ENCODE data around the gene HAPLN1.
A peak's percentile ranks its signal among the peaks of the same experiment; 100 is the strongest.
"Not testable (repeated sequence)": the region's sequence is repeated elsewhere in the genome, so short reads cannot be mapped to it uniquely, and the experiment has no call there.

The HAPLN1 gene

GRCh38 chr5:83720836-83721537 is at the start of gene HAPLN1:
TSS of gene HAPLN1 (minus strand) at chr5:83720855. CDS start at chr5:83673523, 47,332 bp downstream.
- DNase-seq = peak in 2 of 10 donors; percentile 46 to 67
- intact Hi-C loops (cut with DNase I) = loop anchor here (5.0 kb wide), 1 partner anchor 656 kb away; no protein-coding TSS in a partner anchor

DNA sequence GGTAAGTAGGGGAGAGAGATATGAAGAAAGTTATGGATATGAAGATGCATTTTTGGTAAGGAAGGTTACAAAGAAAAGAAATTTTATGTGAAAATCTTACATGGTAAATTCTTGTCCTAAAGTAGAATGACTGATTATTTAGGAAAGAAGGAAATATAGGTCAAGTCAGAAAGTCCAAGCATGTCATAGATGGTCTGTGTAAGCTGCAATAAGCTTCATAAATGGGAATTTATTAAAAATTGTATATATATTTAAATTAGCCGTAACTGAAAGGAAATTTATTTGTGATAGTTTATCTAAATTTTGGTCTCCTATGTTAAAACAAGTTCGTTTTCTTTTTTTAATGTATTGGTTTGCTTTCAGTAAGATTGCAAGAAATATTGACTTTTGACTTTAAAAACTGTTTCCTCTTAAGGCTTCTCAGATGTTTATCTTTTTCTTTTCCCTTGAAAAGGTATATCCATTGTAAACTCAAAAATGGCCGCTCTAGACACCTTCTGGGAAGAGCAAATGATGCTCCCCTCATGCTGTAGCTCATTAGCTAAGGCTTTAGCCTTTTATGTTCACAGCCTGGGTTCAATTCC is 46.8 kb upstream of the HAPLN1 start:
- intact Hi-C loops (cut with DNase I) = no loop called here
- DNase-seq = no peak

DNA sequence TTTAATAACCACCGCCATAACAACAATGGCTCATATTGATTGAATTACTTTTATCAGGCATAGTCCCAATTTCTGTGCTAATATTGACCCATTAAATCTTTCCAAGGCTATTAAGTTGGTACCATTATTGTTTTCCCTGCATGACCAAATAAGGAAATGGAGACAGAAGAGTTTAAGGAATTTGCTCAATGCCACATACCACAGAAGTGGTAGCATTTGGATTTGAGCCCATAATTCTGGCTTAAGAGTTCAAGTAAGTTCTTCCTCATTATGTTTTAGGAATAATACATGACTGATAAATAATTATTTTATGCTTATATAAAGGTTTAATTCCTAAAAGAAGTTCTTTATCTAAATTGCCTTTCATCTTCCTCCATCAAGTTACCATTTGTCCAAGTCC is 43.4 kb upstream of the HAPLN1 start:
- intact Hi-C loops (cut with DNase I) = no loop called here
- no peak for DNase-seq

- no peak for DNase-seq
- intact Hi-C loops (cut with DNase I) = no loop called here
Measured at GRCh38 chr5:83760579-83760978, 39.9 kb upstream of the HAPLN1 start.

- intact Hi-C loops (cut with DNase I) = no loop called here
- no peak for DNase-seq
Measured at GRCh38 chr5:83752700-83753099, 32.0 kb upstream of the HAPLN1 start.

DNA sequence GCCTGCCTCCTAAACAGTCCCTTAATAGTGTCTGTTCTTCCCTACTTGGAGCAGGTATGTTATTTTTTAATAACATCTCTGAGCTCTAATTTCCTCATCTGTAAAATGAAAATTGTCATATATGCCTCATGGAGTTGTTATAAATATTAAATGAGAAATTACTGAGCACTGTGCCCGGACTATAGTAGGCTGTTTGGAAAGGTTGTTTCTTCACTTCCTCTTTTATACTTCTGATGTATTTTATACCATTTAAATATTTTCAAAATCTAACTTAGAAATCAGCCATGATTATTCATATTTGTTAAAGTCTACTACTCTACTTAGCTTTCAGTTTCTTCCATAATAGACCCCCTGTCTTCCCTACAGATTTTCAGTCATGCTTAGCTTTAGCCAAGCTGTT is 30.5 kb upstream of the HAPLN1 start:
- no peak for DNase-seq
- intact Hi-C loops (cut with DNase I) = no loop called here

GRCh38 chr5:83750749-83751148 is 30.1 kb upstream of the HAPLN1 start:
- DNase-seq = no peak

DNA sequence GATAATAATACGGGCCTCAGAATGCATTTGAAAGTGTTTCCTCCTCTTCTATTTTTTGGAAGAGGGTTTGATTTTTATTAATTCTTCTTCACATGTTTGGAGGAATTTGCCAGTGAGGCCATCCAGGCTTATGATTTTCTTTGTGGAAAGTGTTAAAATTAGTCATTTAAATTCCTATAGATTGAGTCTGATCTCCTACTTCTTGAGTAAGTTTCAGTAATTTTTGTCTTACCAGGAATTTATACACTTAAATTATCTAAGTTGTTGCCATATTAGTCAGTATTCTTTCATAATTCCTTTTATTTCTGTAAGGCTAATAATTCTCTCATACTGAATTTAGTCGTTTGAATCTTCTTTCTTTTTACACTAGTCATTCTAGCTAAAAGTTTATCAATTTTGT is 25.2 kb upstream of the HAPLN1 start:
- intact Hi-C loops (cut with DNase I) = no loop called here
- DNase-seq = no peak

More at GRCh38 chr5:83750749-83751148, 30.1 kb upstream of the HAPLN1 start:
- intact Hi-C loops (cut with DNase I) = no loop called here

GRCh38 chr5:83744821-83745220 is 24.2 kb upstream of the HAPLN1 start:
- intact Hi-C loops (cut with DNase I) = no loop called here
- DNase-seq = no peak

- intact Hi-C loops (cut with DNase I) = no loop called here
- no peak for DNase-seq
Measured at GRCh38 chr5:83742089-83742488, 21.4 kb upstream of the HAPLN1 start.

GRCh38 chr5:83741571-83741970 is 20.9 kb upstream of the HAPLN1 start:
- DNase-seq = no peak
- intact Hi-C loops (cut with DNase I) = no loop called here

- intact Hi-C loops (cut with DNase I) = no loop called here
- no peak for DNase-seq
Measured at GRCh38 chr5:83740741-83741140, 20.1 kb upstream of the HAPLN1 start.

GRCh38 chr5:83736169-83736568 is 15.5 kb upstream of the HAPLN1 start:
- intact Hi-C loops (cut with DNase I); DNase-seq: not testable (repeated sequence)

GRCh38 chr5:83735058-83735457 is 14.4 kb upstream of the HAPLN1 start:
- DNase-seq = peak in 1 of 10 donors; percentile 15
- intact Hi-C loops (cut with DNase I) = not testable (repeated sequence)

GRCh38 chr5:83731638-83732037 is 11.0 kb upstream of the HAPLN1 start:
- DNase-seq = no peak
- intact Hi-C loops (cut with DNase I) = no loop called here

DNA sequence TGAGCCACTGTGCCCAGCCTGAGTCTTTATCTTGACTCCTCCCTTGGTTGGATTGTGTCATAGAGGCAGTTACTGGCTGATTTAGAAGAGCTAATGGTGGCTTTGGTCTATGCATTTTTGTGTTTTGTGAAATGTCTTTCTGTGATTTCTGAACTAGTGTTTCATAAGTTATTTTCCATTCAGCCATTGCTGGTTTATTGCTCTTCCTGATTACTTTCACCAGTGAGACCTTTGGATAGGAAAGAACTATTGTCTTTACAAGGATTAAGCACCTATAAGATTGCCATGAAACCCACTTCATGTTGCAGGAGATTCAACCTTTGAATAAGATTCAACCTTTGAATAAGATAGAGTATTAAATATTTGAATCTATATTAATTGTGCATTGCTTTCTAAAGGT is 8.7 kb upstream of the HAPLN1 start:
- DNase-seq = no peak
- intact Hi-C loops (cut with DNase I) = no loop called here

DNA sequence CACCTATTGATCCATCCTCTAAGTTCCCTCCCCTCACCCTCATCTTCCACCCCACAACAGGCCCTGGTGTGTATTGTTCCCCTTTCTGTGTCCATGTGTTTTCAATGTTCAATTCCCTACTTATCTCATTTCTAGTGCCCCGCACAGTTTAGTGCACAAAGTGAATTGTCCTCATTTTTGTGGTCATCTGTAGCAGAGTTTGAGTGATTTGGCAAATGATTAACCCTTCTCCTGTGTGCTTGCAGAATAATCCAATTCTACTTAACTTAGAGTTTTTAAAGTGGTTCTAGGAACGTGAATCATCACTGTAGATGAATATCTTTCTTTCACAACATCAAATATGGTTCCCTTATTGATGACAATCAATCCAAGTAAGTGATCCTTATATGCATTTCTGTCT is 6.3 kb upstream of the HAPLN1 start:
- intact Hi-C loops (cut with DNase I) = no loop called here
- DNase-seq = no peak

DNA sequence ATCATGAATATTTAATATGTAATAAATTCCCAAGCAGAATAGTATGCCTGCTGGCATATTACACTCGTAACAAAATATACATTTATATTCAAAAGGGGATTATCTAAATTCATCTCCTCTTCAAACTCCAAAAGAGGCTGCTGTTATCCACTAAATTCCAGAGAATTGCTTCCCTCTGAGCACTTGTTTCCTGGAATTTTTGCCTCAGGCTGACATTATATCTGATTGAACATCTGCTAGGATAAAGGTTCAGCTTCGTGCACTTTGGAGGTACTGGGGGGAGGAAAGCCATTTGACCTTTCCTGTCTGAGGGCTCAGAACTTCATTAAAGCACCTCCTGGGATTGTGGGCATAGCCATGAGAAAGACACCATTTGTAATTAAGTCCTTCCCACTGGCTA is 4.3 kb upstream of the HAPLN1 start:
- intact Hi-C loops (cut with DNase I) = loop anchor here (5.0 kb wide), 1 partner anchor 652 kb away; no protein-coding TSS in a partner anchor
- DNase-seq = no peak

DNA sequence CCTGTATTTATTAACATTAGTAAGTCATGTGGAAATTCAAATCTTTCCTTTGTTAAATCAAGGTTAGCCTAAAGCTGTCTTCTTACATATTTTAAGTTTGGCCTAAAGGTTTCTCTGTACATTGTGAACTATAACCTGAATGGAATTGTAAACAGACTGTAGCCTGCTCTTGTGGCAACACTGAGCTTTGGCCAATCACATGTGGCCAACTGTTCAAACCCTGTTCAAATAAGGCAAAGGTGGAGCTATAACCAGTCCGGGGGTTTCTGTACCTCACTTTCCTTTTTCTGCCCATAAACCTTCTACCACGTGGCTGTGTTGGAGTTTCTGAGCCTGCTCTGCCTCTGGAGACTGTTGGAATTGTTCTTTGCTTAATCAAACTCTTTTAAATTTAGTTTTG is 3.3 kb upstream of the HAPLN1 start:
- DNase-seq = no peak
- intact Hi-C loops (cut with DNase I) = loop anchor here (5.0 kb wide), 1 partner anchor 653 kb away; no protein-coding TSS in a partner anchor

DNA sequence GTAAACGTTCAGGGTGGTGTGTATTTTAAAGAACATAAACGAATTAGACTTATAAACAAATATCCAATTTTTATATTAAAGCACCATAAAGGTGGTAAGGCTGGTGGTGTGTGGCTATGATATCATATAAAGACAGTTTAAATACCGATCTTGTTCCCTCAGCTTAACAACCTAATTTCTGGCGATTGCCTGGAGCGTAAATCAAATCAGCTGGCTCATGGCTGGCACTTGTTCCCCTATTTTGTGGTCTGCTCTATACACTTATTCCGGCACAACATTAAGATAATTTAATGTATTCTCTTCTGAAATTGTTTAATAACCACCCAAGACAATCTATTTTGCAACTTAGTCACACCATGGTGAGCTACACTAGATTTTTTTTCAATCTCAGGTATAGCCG is 2.4 kb upstream of the HAPLN1 start:
- intact Hi-C loops (cut with DNase I) = loop anchor here (5.0 kb wide), 1 partner anchor 654 kb away; no protein-coding TSS in a partner anchor

DNA sequence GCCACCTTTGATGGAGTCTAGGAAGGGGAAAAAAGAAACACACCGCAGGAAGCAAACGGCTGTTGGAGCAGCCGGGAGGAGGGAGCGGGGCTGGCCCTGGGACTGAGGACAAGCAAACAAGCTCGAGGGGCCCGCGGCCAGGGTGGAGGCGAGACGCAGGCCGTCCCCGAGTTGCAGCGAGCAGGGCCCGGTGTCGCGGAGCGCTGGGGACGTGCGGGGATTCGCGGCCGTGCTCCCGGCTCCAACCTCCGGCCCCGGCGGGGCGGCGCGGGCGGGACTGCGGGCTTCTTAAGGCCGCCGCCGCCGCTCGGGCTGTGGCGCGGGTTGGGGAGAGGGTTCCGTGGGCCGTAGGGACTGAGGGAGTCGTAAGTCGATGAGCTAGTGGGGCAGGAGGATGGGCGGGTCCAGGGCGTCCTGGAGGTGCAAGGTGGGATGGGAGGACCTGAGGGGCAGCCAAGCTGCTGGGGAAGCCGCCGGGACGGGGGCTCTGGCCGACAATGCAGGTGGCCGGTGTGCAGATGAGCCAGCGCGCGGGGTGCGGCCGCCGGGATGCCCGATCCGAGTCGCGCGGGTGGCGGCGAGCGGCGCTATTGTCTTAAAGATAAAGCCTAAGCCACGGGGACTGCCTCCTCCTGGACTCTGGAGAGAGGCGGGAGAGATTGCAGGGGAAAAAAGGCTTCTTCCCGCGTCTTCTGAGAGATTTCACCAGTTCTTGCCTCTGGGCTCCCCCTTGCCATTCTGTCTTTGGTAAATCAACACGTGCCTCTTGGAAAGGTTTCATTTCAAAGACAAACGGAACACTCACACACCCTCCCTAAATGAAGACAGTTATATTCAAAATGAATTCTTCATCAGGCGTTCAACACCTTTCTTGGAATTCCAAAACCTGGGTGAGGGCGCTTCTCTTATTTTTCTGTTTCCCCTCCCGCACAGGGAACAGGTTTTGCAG is 1.6 kb upstream of the HAPLN1 start:
- peak; percentile 70 to 97 (median 82) for DNase-seq
- intact Hi-C loops (cut with DNase I) = loop anchor here (5.0 kb wide), 1 partner anchor 655 kb away; no protein-coding TSS in a partner anchor

More for the DNA sequence above, 2.4 kb upstream of the HAPLN1 start:
- no peak for DNase-seq

Measured in posterior cingulate gyrus (tissue), 11 donors.